Caco-2 (cell line): ENCODE data around the gene LYRM9. TPM values are rescaled to one million over a fixed set of nuclear protein-coding genes. Genes with fewer than 3 reads are reported as not detected.

Source experiments
- BruUV-seq: library from RNA; stranded (reverse); fragments of 400-500 nt; replicated peaks from 2 replicates; lab custom pipeline; 2021; lab: Mats Ljungman, UMichigan
- CTCF ChIA-PET: fragments of 300-600 bp; sonication (Branson Sonifier 250); formaldehyde crosslinking; loops from one replicate; lab custom pipeline; 2022; ENCODE audit warnings: antibody characterized with exemption; lab: Charles Lee
- POLR2A ChIA-PET: fragments of 300-600 bp; sonication (Branson Sonifier 250); formaldehyde crosslinking; loops from one replicate; lab custom pipeline; 2022; ENCODE audit warnings: antibody characterized with exemption; lab: Charles Lee
- DNase-seq, 2 experiments: peaks; one replicate each; pipeline versions ENCODE4 v3.0.0 to v3.0.0-alpha.2; 2020 to 2022
- H3K27me3 ChIP-seq: replicated peaks from 2 replicates; pipeline ENCODE4 v1.6.0; 2011; ENCODE audit warnings: low read length; ENCODE audit not compliant: control insufficient read depth, insufficient read depth
- H3K36me3 ChIP-seq: 2 replicates; pipeline ENCODE4 v1.5.1; 2011; ENCODE audit warnings: low read length; ENCODE audit not compliant: control insufficient read depth, insufficient read depth
- H3K4me1 ChIP-seq: fragments of 250-450 bp; sonication (Bioruptor Pico); 2 replicates; pipeline ENCODE4 v1.5.1; 2020; ENCODE audit warnings: mild to moderate bottlenecking
- H3K4me3 ChIP-seq: 2 replicates; pipeline ENCODE4 v1.5.1; 2011; ENCODE audit warnings: low read depth, mild to moderate bottlenecking, control low read depth, low read length
- H3K9me3 ChIP-seq: fragments of 250-450 bp; sonication (Bioruptor Pico); 2 replicates; pipeline ENCODE4 v1.5.1; 2020; ENCODE audit warnings: mild to moderate bottlenecking, moderate library complexity
- H3K27ac Mint-ChIP-seq: one replicate; pipeline ENCODE4 v1.8.0; 2022; ENCODE audit warnings: mixed read lengths; ENCODE audit not compliant: unreplicated experiment
- H3K27me3 Mint-ChIP-seq: one replicate; pipeline ENCODE4 v1.8.0; 2022; ENCODE audit warnings: mixed read lengths; ENCODE audit not compliant: insufficient read depth, unreplicated experiment
- H3K36me3 Mint-ChIP-seq: one replicate; pipeline ENCODE4 v1.8.0; 2022; ENCODE audit warnings: mild to moderate bottlenecking, mixed read lengths; ENCODE audit not compliant: insufficient read depth, unreplicated experiment
- H3K4me1 Mint-ChIP-seq: one replicate; pipeline ENCODE4 v1.8.0; 2022; ENCODE audit warnings: low read depth, mixed read lengths; ENCODE audit not compliant: unreplicated experiment
- H3K4me3 Mint-ChIP-seq: one replicate; pipeline ENCODE4 v1.8.0; 2022; ENCODE audit warnings: mild to moderate bottlenecking, moderate library complexity, mixed read lengths; ENCODE audit not compliant: unreplicated experiment
- H3K9me3 Mint-ChIP-seq: one replicate; pipeline ENCODE4 v1.8.0; 2022; ENCODE audit warnings: mixed read lengths; ENCODE audit not compliant: unreplicated experiment
- CTCF ChIP-seq, 2 experiments: fragments of 200-600 bp in 1 of 2; IDR thresholded peaks; 1 replicate in 1 of 2; 2 replicates in 1 of 2; pipeline versions ENCODE4 v1.5.1 to v1.8.0; 2011 to 2022; ENCODE audit warnings: antibody characterized with exemption in 1 of 2, control low read depth in 1 of 2, inconsistent platforms in 1 of 2, low read depth in 1 of 2, low read length in 1 of 2, mild to moderate bottlenecking in 1 of 2, moderate library complexity in 1 of 2; ENCODE audit not compliant: insufficient read depth in 1 of 2, severe bottlenecking in 1 of 2, unreplicated experiment in 1 of 2
- intact Hi-C: fragments of 100-400 bp; cut with micrococcal nuclease; formaldehyde crosslinking; loops from one replicate; pipeline ENCODE4 v1.10.0; 2022; ENCODE audit not compliant: unreplicated experiment
- total RNA-seq: library from RNA; stranded (reverse); gene quantifications from 2 replicates; pipeline ENCODE4 v1.2.3, GENCODE V29; 2022

LYRM9 gene
- total RNA-seq, 1 experiment from 2014 or later = 29.1 TPM

GRCh38 chr17:27927781-27928180 lies 34.6 kb upstream of the LYRM9 start:
- no peaks in the 10 kb centered on the region for H3K27me3 ChIP-seq
- no peak overlapping the region for H3K4me3 ChIP-seq
- BruUV-seq = no TSS peak
- ChIA-PET POLR2A (interaction anchor here (0.6 kb wide), 1 partner anchor 15 kb away, joined by 4 read pairs; no protein-coding TSS in a partner anchor), CTCF (interaction anchor here (1.1 kb wide), 1 partner anchor 21 kb away, joined by 3 read pairs; no protein-coding TSS in a partner anchor)
- DNase-seq = no peak
- intact Hi-C loops = loop anchor here (10.0 kb wide), 1 partner anchor 63 kb away; no protein-coding TSS in a partner anchor
- no peak for TF ChIP-seq CTCF (IDR thresholded peaks at IDR 0.05; ENCODE audit: insufficient read depth in 1 of 2, low read depth in 1 of 2, low read length in 1 of 2, severe bottlenecking in 1 of 2, unreplicated experiment in 1 of 2)
- peaks cover 15% of the 10 kb centered on the region for H3K4me1 ChIP-seq
- H3K9me3 ChIP-seq = no peaks in the 10 kb centered on the region
- no peak overlapping the region for H3K27ac Mint-ChIP-seq
- H3K36me3 Mint-ChIP-seq = no peaks in the 10 kb centered on the region
- H3K36me3 ChIP-seq = no peaks in the 10 kb centered on the region
- H3K27me3 Mint-ChIP-seq = no peaks in the 10 kb centered on the region
- H3K9me3 Mint-ChIP-seq = peaks cover 7% of the 10 kb centered on the region
- peaks cover 9% of the 10 kb centered on the region for H3K4me1 Mint-ChIP-seq
- no peak overlapping the region for H3K4me3 Mint-ChIP-seq

GRCh38 chr17:27921599-27921998 lies 28.4 kb upstream of the LYRM9 start:
- Histone ChIP-seq H3K36me3 (no peaks in the 10 kb centered on the region), H3K4me1 (no peaks in the 10 kb centered on the region), H3K4me3 (no peak overlapping the region), H3K9me3 (no peaks in the 10 kb centered on the region), H3K27me3 (no peaks in the 10 kb centered on the region; the same call in 1 of the 2 replicates)
- no peak overlapping the region for H3K27ac Mint-ChIP-seq
- H3K4me1 Mint-ChIP-seq = no peaks in the 10 kb centered on the region
- POLR2A ChIA-PET = no interaction called here
- intact Hi-C loops = loop anchor here (10.0 kb wide), 1 partner anchor 57 kb away; no protein-coding TSS in a partner anchor
- BruUV-seq = no TSS peak
- no peaks in the 10 kb centered on the region for H3K27me3 Mint-ChIP-seq
- DNase-seq = no peak
- no peaks in the 10 kb centered on the region for H3K9me3 Mint-ChIP-seq
- H3K4me3 Mint-ChIP-seq = no peak overlapping the region
- no peak for TF ChIP-seq CTCF (IDR thresholded peaks at IDR 0.05; ENCODE audit: insufficient read depth in 1 of 2, low read depth in 1 of 2, low read length in 1 of 2, severe bottlenecking in 1 of 2, unreplicated experiment in 1 of 2)
- CTCF ChIA-PET = interaction anchor here (1.8 kb wide), 1 partner anchor 28 kb away, joined by 6 read pairs; the partner anchor contains the start of gene LYRM9
- H3K36me3 Mint-ChIP-seq = no peaks in the 10 kb centered on the region

GRCh38 chr17:27921077-27921476 lies 27.9 kb upstream of the LYRM9 start:
- Mint-ChIP-seq H3K27ac (no peak overlapping the region), H3K4me3 (no peak overlapping the region), H3K4me1 (no peaks in the 10 kb centered on the region), H3K27me3 (no peaks in the 10 kb centered on the region), H3K36me3 (no peaks in the 10 kb centered on the region), H3K9me3 (no peaks in the 10 kb centered on the region)
- CTCF ChIA-PET = interaction anchor here (1.8 kb wide), 1 partner anchor 27 kb away, joined by 6 read pairs; the partner anchor contains the start of gene LYRM9
- Histone ChIP-seq H3K9me3 (no peaks in the 10 kb centered on the region), H3K4me1 (no peaks in the 10 kb centered on the region), H3K27me3 (no peaks in the 10 kb centered on the region; the same call in 1 of the 2 replicates), H3K36me3 (no peaks in the 10 kb centered on the region), H3K4me3 (no peak overlapping the region)
- no peak for TF ChIP-seq CTCF (IDR thresholded peaks at IDR 0.05; ENCODE audit: insufficient read depth in 1 of 2, low read depth in 1 of 2, low read length in 1 of 2, severe bottlenecking in 1 of 2, unreplicated experiment in 1 of 2)
- peak in 1 of 2 experiments; percentile 35 for DNase-seq
- POLR2A ChIA-PET = no interaction called here
- intact Hi-C loops = loop anchor here (10.0 kb wide), 1 partner anchor 56 kb away; no protein-coding TSS in a partner anchor
- BruUV-seq = no TSS peak
